Uterus (tissue), 4 donors: ENCODE data around the gene ANO8. TPM values are rescaled to one million over a fixed set of nuclear protein-coding genes. Genes with fewer than 3 reads are reported as not detected.

Experiments
- DNase-seq, 2 donors: peaks; one replicate each; pipeline ENCODE4 v3.0.0-alpha.2; 2019 to 2020
- H3K27ac ChIP-seq, 2 donors: fragments of 200-600 bp; sonication (generic); 1 replicate in 1 of 2; 2 replicates in 1 of 2; pipeline ENCODE4 v1.5.1; 2016 to 2018
- H3K27me3 ChIP-seq, 2 donors: fragments of 200-600 bp; sonication (generic); one replicate each; pipeline ENCODE4 v1.5.1; 2018 to 2019; ENCODE audit warnings: control low read depth in 1 of 2
- H3K36me3 ChIP-seq, 2 donors: fragments of 200-600 bp; sonication (generic); one replicate each; pipeline ENCODE4 v1.5.1; 2019; ENCODE audit warnings: control low read depth in 1 of 2
- H3K4me1 ChIP-seq, 2 donors: fragments of 200-600 bp; sonication (generic); one replicate each; pipeline ENCODE4 v1.5.1; 2018 to 2019; ENCODE audit warnings: control low read depth in 1 of 2
- H3K4me3 ChIP-seq, 2 donors: fragments of 200-600 bp; sonication (generic); 1 replicate in 1 of 2; 2 replicates in 1 of 2; pipeline ENCODE4 v1.5.1; 2018 to 2019; ENCODE audit warnings: mild to moderate bottlenecking in 1 of 2
- H3K9me3 ChIP-seq, 2 donors: fragments of 200-600 bp; sonication (generic); one replicate each; pipeline ENCODE4 v1.5.1; 2019; ENCODE audit warnings: control low read depth in 1 of 2
- CTCF ChIP-seq, 4 experiments: fragments of 200-600 bp in 2 of 4; fragments of 450-650 bp in 2 of 4; sonication (generic) in 2 of 4; IDR thresholded peaks; one replicate each; pipeline ENCODE4 v1.5.1; 2016 to 2019; ENCODE audit warnings: antibody characterized with exemption in 4 of 4, mild to moderate bottlenecking in 2 of 4, moderate library complexity in 1 of 4
- POLR2A ChIP-seq, 2 donors: fragments of 450-650 bp; IDR thresholded peaks; one replicate each; pipeline ENCODE4 v1.6.1; 2016; ENCODE audit warnings: antibody characterized with exemption in 2 of 2, mild to moderate bottlenecking in 1 of 2, moderate library complexity in 1 of 2
- intact Hi-C: fragments of 100-400 bp; cut with DNase I; formaldehyde crosslinking; loops from one replicate; pipeline ENCODE4 v1.15.1; 2023; ENCODE audit warnings: low total_unique reads
- total RNA-seq, 4 donors: library from RNA; depleted of rRNA in 3 of 4; stranded (reverse); fragments of >200 nt in 3 of 4; gene quantifications; one replicate each; pipeline versions ENCODE4 v1.1.0 to v1.2.4, GENCODE V29; 2014 to 2023
- donor health status: DM: yes; HTN: yes; CAD: no.

ANO8 gene
- total RNA-seq, 4 donors from 2014 or later: 0.51 to 12.6 (median 7.6) TPM

GRCh38 chr19:17327068-17327653, 7.5 kb downstream of the ANO8 start:
- intact Hi-C loops: no loop called here
- Histone ChIP-seq H3K27ac (no peak overlapping the region), H3K4me3 (no peak overlapping the region), H3K4me1 (peaks cover 0 to 20% of the 10 kb centered on the region in 2 donors), H3K36me3 (no peaks in the 10 kb centered on the region), H3K9me3 (no peaks in the 10 kb centered on the region), H3K27me3 (peaks cover 0 to 12% of the 10 kb centered on the region in 2 donors)
- DNase-seq: no peak
- TF ChIP-seq CTCF (IDR thresholded peaks at IDR 0.05): no peak

- H3K36me3 ChIP-seq: no peaks in the 10 kb centered on the region
- intact Hi-C loops: no loop called here
- no peak overlapping the region for H3K4me3 ChIP-seq
- H3K27me3 ChIP-seq: peaks cover 0 to 12% of the 10 kb centered on the region in 2 donors
- H3K27ac ChIP-seq: no peak overlapping the region
- no peak for DNase-seq
- no peaks in the 10 kb centered on the region for H3K9me3 ChIP-seq
- peaks cover 0 to 20% of the 10 kb centered on the region in 2 donors for H3K4me1 ChIP-seq
- TF ChIP-seq CTCF (IDR thresholded peaks at IDR 0.05) (no peak), POLR2A (IDR thresholded peaks at IDR 0.05) (no peak)
Measured at GRCh38 chr19:17326595-17326966, 8.1 kb downstream of the ANO8 start.

- H3K4me3 ChIP-seq: no peak overlapping the region
- no peak for DNase-seq
- intact Hi-C loops: no loop called here
- peaks cover 0 to 20% of the 10 kb centered on the region in 2 donors for H3K4me1 ChIP-seq
- no peak for TF ChIP-seq CTCF (IDR thresholded peaks at IDR 0.05)
- H3K36me3 ChIP-seq: no peaks in the 10 kb centered on the region
- no peaks in the 10 kb centered on the region for H3K9me3 ChIP-seq
- H3K27ac ChIP-seq: no peak overlapping the region
- H3K27me3 ChIP-seq: peaks cover 0 to 12% of the 10 kb centered on the region in 2 donors
Measured at GRCh38 chr19:17325881-17326594, 8.6 kb downstream of the ANO8 start.

GRCh38 chr19:17325133-17325532, 9.5 kb downstream of the ANO8 start:
- DNase-seq: no peak
- Histone ChIP-seq H3K36me3 (no peaks in the 10 kb centered on the region), H3K4me3 (no peak overlapping the region), H3K4me1 (peaks cover 0 to 20% of the 10 kb centered on the region in 2 donors), H3K9me3 (no peaks in the 10 kb centered on the region), H3K27me3 (peaks cover 0 to 12% of the 10 kb centered on the region in 2 donors), H3K27ac (no peak overlapping the region)
- intact Hi-C loops: no loop called here
- no peak for TF ChIP-seq CTCF (IDR thresholded peaks at IDR 0.05)
- TF ChIP-seq POLR2A (IDR thresholded peaks at IDR 0.05): no peak

DNA sequence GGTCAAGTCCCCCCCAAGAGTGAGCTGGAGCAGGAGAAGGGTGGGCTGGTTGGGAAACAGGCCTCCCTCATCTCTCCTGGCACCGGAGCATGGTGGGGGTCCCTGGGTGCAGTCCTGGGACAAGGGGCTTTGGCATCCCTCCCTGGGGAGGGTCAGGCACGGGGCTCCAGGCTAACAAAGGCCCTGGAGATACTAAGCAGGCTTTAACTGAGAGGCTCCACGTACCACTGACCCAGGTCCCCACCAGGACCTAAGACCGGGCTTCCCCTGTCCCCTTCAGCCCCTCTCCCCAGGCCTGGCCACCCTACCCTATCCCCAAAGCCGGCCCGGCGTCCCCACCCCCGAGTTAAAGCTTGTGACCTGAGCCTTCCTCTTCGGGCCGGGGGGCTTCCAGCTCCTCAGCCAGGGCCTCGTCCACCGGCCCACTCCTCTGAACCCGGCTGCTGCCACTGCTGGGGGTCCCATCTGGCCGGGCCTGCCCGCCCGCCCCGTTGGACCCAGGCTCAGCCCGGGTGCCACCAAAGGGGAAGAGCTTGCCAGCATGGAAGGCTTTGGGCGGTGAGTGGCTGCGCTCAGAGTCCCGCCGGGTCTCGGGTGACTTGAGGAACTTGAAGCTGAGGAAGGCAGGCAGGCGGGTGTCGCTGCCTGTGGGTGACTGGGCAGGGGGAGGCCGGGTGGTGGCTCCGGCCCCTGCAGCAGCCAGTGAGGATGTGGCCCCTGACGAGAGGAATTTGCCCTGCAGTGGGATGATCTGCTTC, 10.1 kb downstream of the ANO8 start:
- Histone ChIP-seq H3K9me3 (no peaks in the 10 kb centered on the region), H3K27me3 (peaks cover 0 to 7% of the 10 kb centered on the region in 2 donors), H3K27ac (no peak overlapping the region), H3K36me3 (no peaks in the 10 kb centered on the region), H3K4me3 (no peak overlapping the region), H3K4me1 (peaks cover 0 to 20% of the 10 kb centered on the region in 2 donors)
- TF ChIP-seq POLR2A (IDR thresholded peaks at IDR 0.05) (no peak), CTCF (IDR thresholded peaks at IDR 0.05) (no peak)
- DNase-seq: no peak
- intact Hi-C loops: no loop called here
